Kidney (tissue), 14 donors: ENCODE results near the gene FAM83F. TPM values are rescaled to one million over a fixed set of nuclear protein-coding genes. Genes with fewer than 3 reads are reported as not detected.

Experiments used
- DNase-seq, 5 donors: peaks; one replicate each; pipeline ENCODE4 v3.0.0-alpha.2; 2013 to 2020
- FAIRE-seq: peaks from 2 replicates; lab custom pipeline; 2012; peaks lifted over from hg19 to GRCh38; lab: Jason Lieb, UNC
- H3K27ac ChIP-seq, 2 donors: one replicate each; pipeline ENCODE4 v1.7.0; 2013; ENCODE audit warnings: low read depth in 2 of 2, low read length in 2 of 2, inconsistent platforms in 1 of 2
- H3K27me3 ChIP-seq: one replicate; pipeline ENCODE4 v1.7.1; 2013; ENCODE audit warnings: low read length, inconsistent platforms; ENCODE audit not compliant: control insufficient read depth, insufficient read depth
- H3K36me3 ChIP-seq, 3 donors: one replicate each; pipeline versions ENCODE4 v1.7.0 to v1.7.1; 2013; ENCODE audit warnings: low read length in 3 of 3, control low read depth in 1 of 3, inconsistent platforms in 1 of 3; ENCODE audit not compliant: insufficient read depth in 3 of 3, control insufficient read depth in 2 of 3
- H3K4me1 ChIP-seq, 3 donors: one replicate each; pipeline versions ENCODE4 v1.7.0 to v1.7.1; 2013; ENCODE audit warnings: low read length in 3 of 3, inconsistent platforms in 1 of 3, low read depth in 1 of 3; ENCODE audit not compliant: control insufficient read depth in 2 of 3, insufficient read depth in 2 of 3
- H3K4me3 ChIP-seq, 3 donors: one replicate each; pipeline versions ENCODE4 v1.7.0 to v1.8.1; 2013; ENCODE audit warnings: low read length in 3 of 3, control low read depth in 1 of 3, inconsistent platforms in 1 of 3
- H3K9ac ChIP-seq, 3 donors: one replicate each; pipeline versions ENCODE4 v1.7.0 to v1.7.1; 2013; ENCODE audit warnings: low read length in 3 of 3, control low read depth in 1 of 3, inconsistent platforms in 1 of 3
- H3K9me3 ChIP-seq, 3 donors: one replicate each; pipeline versions ENCODE4 v1.7.0 to v1.7.1; 2013; ENCODE audit warnings: low read length in 3 of 3, control low read depth in 1 of 3, inconsistent platforms in 1 of 3; ENCODE audit not compliant: control insufficient read depth in 2 of 3, insufficient read depth in 1 of 3
- CTCF ChIP-seq: IDR thresholded peaks from 3 replicates; pipeline ENCODE4 v1.5.1; 2012; ENCODE audit warnings: mild to moderate bottlenecking, moderate library complexity, borderline replicate concordance; ENCODE audit not compliant: insufficient read depth; ENCODE audit errors: extremely low read depth
- intact Hi-C: fragments of 100-400 bp; cut with DNase I; formaldehyde crosslinking; loops from one replicate; pipeline ENCODE4 v1.11.1; 2022
- polyA plus RNA-seq: library from polyadenylated mRNA; stranded (reverse); fragments of 350-450 nt; fragmentation: Illumina TruSeq; extraction: RNeasy Lipid Tissue Mini Kit (QIAGEN cat#74804); gene quantifications from one replicate; pipeline ENCODE4 v1.2.3, GENCODE V29; 2014; ENCODE audit warnings: low read depth, low replicate concordance; ENCODE audit not compliant: insufficient read depth
- total RNA-seq: library from RNA; stranded (reverse); fragmentation: NEBNext Ultra II Directional; extraction: Animal tissue kit (Norgen Biotek cat#: 25700); gene quantifications from one replicate; pipeline ENCODE4 v1.2.1, GENCODE V29; 2021
- donor health status: control.
- donor health status: control.
- donor health status: control.
- donor health status: control.
- donor health status: control.
- donor health status: DM: yes; HTN: yes; CAD: no.
- donor health status: Normal renal cell carcinoma (clear cell type).

FAM83F gene
- total and polyA plus RNA-seq, 2 donors from 2014 or later: 6.8 to 13.1 TPM

DNA sequence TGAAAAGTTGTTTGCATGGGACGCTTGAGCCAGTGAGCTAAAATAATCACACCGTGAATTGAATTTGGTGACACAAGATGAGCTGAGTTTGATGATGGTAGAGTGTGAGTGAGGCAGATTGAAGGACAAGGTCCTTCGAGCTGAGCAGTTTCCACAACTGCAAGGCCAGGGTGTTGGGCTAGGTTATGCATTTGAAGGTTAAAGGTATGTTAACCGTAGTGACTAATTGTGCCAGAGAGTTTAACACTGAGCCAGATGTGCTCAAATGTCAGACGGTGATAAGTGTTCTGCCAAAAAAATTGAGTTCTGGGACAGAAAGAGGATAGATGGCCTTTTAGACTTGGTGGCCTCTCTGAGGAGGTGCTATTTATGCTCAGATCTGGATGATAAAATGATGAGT lies 89.5 kb downstream of the FAM83F start:
- Histone ChIP-seq H3K9me3 (no peaks in the 10 kb centered on the region), H3K9ac (no peak overlapping the region), H3K27me3 (no peaks in the 10 kb centered on the region), H3K4me3 (peak overlapping the region in 1 of 3 donors; percentile 19), H3K4me1 (peaks cover 0 to 31% (median 27%) of the 10 kb centered on the region in 3 donors), H3K36me3 (no peaks in the 10 kb centered on the region), H3K27ac (peak overlapping the region in 1 of 2 donors; percentile 45)
- intact Hi-C loops: no loop called here
- FAIRE-seq (no peak), DNase-seq (no peak)
- TF ChIP-seq CTCF: no peak

GRCh38 chr22:40088818-40089217 lies 94.1 kb downstream of the FAM83F start:
- Histone ChIP-seq H3K27me3 (no peaks in the 10 kb centered on the region), H3K36me3 (no peaks in the 10 kb centered on the region), H3K27ac (no peak overlapping the region), H3K9ac (no peak overlapping the region), H3K9me3 (no peaks in the 10 kb centered on the region), H3K4me1 (peaks cover 0 to 13% (median 5%) of the 10 kb centered on the region in 3 donors), H3K4me3 (no peak overlapping the region)
- TF ChIP-seq CTCF: no peak
- FAIRE-seq (no peak), DNase-seq (no peak)
- intact Hi-C loops: no loop called here

Other genes with a start within 250 kb of the FAM83F start
- not detected for gene ENTHD1, start 101.2 kb upstream of the FAM83F start, total RNA-seq
- not detected for gene ENTHD1, start 101.2 kb upstream of the FAM83F start, polyA plus RNA-seq
- 9.7 TPM for gene GRAP2, start 93.9 kb upstream of the FAM83F start, total RNA-seq
- gene GRAP2, start 93.9 kb upstream of the FAM83F start, polyA plus RNA-seq: 0.73 TPM
- gene TMA7B, start 34.6 kb upstream of the FAM83F start, total RNA-seq: 0.63 TPM
- gene TMA7B, start 34.6 kb upstream of the FAM83F start, polyA plus RNA-seq: not detected
- gene TNRC6B, start 183.0 kb downstream of the FAM83F start, total RNA-seq: 63.2 TPM
- 2.7 TPM for gene TNRC6B, start 183.0 kb downstream of the FAM83F start, polyA plus RNA-seq